ENCODE data around the gene PHACTR1.
A peak's percentile ranks its signal among the peaks of the same experiment; 100 is the strongest.

PHACTR1 gene

DNA sequence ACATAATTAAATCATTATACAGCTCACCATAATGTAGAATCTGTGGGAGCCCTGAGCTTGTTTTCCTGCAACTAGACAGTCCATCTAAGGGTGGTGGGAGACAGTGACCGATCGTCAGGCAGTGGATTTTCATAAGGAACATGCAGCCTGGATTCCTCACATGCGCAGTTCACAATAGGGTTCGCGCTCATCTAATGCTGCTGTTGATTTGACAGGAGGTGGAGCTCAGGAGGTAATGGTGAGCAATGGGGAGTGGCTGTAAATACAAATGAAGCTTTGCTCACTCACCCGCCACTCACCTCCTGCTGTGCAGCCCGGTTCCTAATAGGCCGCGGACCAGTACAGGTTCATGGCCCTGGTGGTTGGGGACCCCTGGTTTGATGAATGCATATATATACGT lies 470.3 kb downstream of the PHACTR1 start:
- TF ChIP-seq, protein P1, sequence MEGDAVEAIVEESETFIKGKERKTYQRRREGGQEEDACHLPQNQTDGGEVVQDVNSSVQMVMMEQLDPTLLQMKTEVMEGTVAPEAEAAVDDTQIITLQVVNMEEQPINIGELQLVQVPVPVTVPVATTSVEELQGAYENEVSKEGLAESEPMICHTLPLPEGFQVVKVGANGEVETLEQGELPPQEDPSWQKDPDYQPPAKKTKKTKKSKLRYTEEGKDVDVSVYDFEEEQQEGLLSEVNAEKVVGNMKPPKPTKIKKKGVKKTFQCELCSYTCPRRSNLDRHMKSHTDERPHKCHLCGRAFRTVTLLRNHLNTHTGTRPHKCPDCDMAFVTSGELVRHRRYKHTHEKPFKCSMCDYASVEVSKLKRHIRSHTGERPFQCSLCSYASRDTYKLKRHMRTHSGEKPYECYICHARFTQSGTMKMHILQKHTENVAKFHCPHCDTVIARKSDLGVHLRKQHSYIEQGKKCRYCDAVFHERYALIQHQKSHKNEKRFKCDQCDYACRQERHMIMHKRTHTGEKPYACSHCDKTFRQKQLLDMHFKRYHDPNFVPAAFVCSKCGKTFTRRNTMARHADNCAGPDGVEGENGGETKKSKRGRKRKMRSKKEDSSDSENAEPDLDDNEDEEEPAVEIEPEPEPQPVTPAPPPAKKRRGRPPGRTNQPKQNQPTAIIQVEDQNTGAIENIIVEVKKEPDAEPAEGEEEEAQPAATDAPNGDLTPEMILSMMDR (IDR thresholded peaks at IDR 0.05; ENCODE audit: control insufficient read depth, insufficient read depth, low read depth, low read length, missing control alignments), result no peak
- no peak for DNase-seq (ENCODE audit: low read depth)
- H3K4me3 ChIP-seq (ENCODE audit: control insufficient read depth, low read depth, low read length), result no peak overlapping the region

DNA sequence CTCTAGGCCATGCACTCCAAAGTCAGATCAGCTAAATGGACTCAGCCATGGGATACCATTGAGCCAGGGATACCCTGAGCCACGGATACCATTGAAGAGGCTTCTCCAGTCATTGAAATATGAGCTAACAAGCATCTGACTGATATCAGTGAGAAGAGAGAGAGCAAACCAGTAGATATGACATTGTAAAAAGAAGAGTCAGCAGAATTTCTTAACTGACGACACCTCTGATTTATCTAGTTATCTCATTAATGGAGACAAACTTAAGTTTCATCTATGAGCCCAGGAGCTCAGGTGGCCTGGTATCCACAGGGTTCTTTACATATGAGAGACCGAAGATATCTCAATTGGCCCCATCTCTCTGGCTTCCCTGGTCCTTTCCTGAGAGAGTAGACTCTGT lies 471.1 kb downstream of the PHACTR1 start:
- TF ChIP-seq, protein P1 (IDR thresholded peaks at IDR 0.05; ENCODE audit: control insufficient read depth, insufficient read depth, low read depth, low read length, missing control alignments), result no peak
- DNase-seq (ENCODE audit: low read depth), result no peak
- H3K4me3 ChIP-seq (ENCODE audit: control insufficient read depth, low read depth, low read length), result no peak overlapping the region

DNA sequence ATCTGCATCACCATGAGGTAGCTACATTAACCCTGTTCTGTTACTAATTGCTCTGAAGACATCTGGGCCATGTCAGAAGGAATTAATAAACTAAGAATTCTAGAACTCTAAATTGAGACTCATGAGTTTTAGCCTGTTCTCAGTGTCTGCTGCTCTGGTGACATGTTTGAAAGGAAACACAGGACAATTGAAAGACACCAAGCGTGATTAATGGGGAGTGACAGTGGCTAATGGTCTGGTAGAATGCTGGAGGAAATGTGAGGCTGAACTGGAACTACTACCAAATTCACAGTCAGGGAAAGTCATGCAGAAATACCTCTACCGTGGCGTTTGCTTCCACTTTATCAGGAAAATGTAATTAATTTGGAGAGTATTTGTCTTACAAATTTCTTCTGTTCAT lies 471.7 kb downstream of the PHACTR1 start:
- no peak for DNase-seq (ENCODE audit: low read depth)
- H3K4me3 ChIP-seq (ENCODE audit: control insufficient read depth, low read depth, low read length), result no peak overlapping the region
- TF ChIP-seq, protein P1 (IDR thresholded peaks at IDR 0.05; ENCODE audit: control insufficient read depth, insufficient read depth, low read depth, low read length, missing control alignments), result no peak

DNA sequence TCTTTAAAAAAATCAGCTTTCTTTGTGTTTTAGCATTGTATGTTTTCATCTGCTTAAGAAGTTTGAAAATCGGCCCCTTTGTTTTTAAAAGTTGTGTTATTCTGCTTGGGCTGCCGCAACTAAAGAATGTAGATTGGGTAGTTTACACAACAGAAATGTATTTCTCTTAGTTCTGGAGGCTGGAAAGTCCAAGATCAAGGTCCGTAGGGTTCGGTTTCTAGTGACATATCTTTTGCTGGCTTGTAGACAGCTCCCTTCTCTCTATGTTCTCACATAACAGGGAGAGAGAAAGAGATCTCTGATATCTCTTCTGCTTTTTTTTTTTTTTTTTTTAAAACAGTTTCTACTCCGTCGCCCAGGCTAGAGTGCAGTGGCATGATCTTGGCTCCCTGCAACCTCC lies 473.1 kb downstream of the PHACTR1 start:
- no peak overlapping the region for H3K4me3 ChIP-seq (ENCODE audit: control insufficient read depth, low read depth, low read length)
- TF ChIP-seq, protein P1 (IDR thresholded peaks at IDR 0.05; ENCODE audit: control insufficient read depth, insufficient read depth, low read depth, low read length, missing control alignments), result no peak
- no peak for DNase-seq (ENCODE audit: low read depth)

DNA sequence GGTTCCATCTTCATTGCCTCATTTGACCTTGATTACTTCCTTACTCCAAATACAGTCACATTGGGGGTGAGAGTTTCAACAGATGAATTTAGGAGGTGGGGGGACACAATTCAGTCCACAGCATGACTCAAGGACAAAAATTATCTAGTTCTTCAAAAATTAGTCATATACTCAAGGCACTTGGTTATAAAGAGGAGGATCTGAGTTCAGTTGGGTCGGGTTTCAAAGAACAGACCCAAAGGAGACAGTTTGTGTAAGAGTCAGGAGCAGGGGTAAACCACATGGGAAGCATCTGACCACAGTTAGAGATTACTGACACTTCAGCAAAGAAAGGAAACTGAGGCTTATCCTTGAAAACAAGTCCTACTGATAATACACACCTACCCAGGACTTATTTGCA lies 473.8 kb downstream of the PHACTR1 start:
- no peak overlapping the region for H3K4me3 ChIP-seq (ENCODE audit: control insufficient read depth, low read depth, low read length)
- no peak for DNase-seq (ENCODE audit: low read depth)
- TF ChIP-seq, protein P1 (IDR thresholded peaks at IDR 0.05; ENCODE audit: control insufficient read depth, insufficient read depth, low read depth, low read length, missing control alignments), result no peak

DNA sequence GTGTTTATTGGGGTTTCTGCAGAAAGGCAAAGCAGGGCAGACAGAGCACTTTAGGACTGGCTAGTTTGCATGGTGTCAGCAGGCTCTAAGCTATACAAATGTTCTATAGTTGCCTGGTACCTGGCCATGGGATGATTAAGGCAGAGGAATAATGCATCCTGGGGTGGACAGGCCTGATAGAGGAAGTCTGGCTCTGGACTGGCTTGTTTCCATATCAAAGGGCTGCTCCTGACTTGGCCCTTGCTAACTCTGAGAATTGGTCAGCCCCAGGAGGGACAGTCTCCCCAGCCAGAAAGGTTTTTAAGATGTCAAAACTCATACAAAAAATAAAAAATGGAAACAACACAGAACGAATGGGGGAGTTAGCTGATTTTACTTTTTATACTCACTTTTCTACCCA lies 474.9 kb downstream of the PHACTR1 start:
- DNase-seq (ENCODE audit: low read depth), result no peak
- no peak overlapping the region for H3K4me3 ChIP-seq (ENCODE audit: control insufficient read depth, low read depth, low read length)
- TF ChIP-seq, protein P1 (IDR thresholded peaks at IDR 0.05; ENCODE audit: control insufficient read depth, insufficient read depth, low read depth, low read length, missing control alignments), result no peak

DNA sequence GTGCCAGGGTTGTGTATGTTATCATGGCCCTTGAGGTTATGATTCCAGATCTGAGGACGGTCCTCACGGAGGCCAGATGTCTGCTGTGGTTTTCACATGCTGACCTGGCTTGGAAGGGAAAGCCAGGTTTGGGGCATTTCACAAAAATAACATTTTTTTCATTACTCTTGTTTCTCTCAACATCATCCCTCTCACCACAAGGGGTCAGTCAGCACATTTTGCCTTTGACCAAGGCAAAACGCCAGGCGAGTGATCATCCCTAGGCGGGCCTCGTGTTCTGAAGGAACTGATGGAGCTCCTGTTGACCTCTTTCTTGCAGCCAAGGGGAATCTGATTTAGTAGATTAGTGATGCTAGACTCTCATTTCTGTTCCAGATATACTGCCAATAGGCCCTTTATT lies 478.3 kb downstream of the PHACTR1 start:
- DNase-seq (ENCODE audit: low read depth), result peak; percentile 20
- TF ChIP-seq, protein P1 (IDR thresholded peaks at IDR 0.05; ENCODE audit: control insufficient read depth, insufficient read depth, low read depth, low read length, missing control alignments), result peak; percentile 70
- H3K4me3 ChIP-seq (ENCODE audit: control insufficient read depth, low read depth, low read length), result no peak overlapping the region

All from AG09309 (cell line).